Stimulated activated CD4-positive, alpha-beta T cell treated with anti-CD3 and anti-CD28 coated beads, Interleukin-1b, Interleukin-23, amount 100 ng/mL, for 24 hours (primary cell): ENCODE results near the gene RFTN2.
"Not testable (repeated sequence)": the region's sequence is repeated elsewhere in the genome, so short reads cannot be mapped to it uniquely, and the experiment has no call there.

Experiments
- DNase-seq, 4 experiments: peaks; one replicate each; pipeline ENCODE4 v3.0.0-alpha.2; 2020; ENCODE audit warnings: low read depth in 4 of 4, low spot score in 1 of 4

Gene RFTN2

DNA sequence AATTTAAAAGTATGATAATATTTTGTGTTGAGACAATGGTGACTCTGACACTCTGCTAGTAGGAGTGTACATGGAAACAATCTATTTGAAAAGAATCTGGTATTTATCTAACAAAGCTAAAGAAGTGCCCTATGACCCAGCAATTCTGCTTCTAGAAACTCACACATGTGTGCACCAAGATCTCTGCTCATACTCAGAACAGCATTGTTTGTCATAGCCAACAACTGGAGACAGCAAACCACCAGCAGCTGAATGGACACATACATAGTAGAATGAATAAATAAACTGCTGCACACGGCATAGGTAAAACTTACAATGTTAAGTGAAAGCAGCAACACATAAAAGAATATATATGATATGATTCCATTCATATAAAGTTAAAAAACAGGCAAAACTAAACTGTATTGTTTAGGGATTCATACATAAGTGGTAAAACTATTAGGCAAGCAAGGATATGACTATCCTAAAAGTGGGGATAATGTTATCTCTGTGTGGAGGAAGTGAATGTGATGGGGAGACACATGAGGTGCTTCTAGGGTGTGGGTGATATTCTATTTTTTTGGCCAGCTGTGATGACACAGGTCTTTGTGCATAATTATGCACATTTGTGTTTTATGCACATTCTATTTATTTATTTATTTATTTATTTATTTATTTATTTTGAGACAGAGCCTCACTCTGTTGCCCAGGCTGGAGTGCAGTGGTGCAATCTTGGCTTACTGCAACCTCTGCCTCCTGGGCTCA is 71.1 kb downstream of the RFTN2 start:
- DNase-seq, result no peak

DNA sequence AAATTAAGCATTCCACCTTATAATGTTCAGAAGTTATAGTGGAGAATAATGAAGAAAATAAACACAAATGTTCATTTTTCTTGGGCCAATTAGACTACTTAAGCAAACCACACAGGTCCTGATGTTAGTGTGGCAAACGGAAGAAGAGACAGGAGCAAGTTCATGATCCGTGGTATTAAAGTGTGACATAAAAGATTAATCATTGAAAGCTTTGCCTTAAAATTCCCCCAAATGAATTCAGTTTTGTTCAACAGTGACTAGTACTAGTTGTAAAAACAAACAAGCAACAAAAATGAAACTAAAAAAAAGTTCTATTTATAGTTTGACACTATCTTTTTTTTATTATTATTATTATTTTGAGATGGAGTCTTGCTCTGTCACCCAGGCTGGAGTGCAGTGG is 73.7 kb downstream of the RFTN2 start:
- DNase-seq, result no peak

DNA sequence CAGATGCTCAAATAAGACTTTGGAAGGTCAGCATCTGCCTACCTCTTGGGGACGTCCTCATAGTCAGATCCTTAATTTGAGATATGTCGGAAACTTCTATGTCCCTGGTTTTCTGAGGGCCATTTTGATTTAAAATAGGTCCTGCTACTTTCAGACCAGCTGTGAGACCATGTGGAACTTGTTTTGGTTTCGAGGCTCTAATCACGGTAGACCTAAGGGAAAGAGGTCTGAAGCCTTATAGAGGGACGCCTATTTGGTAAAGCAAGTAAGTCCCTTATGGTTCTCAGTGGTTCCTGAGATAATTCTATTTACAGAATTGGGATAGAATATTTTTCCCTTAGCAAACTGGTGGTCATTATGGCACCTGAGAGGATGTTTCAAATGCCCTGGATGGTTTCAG is 75.1 kb downstream of the RFTN2 start:
- DNase-seq, result no peak

DNA sequence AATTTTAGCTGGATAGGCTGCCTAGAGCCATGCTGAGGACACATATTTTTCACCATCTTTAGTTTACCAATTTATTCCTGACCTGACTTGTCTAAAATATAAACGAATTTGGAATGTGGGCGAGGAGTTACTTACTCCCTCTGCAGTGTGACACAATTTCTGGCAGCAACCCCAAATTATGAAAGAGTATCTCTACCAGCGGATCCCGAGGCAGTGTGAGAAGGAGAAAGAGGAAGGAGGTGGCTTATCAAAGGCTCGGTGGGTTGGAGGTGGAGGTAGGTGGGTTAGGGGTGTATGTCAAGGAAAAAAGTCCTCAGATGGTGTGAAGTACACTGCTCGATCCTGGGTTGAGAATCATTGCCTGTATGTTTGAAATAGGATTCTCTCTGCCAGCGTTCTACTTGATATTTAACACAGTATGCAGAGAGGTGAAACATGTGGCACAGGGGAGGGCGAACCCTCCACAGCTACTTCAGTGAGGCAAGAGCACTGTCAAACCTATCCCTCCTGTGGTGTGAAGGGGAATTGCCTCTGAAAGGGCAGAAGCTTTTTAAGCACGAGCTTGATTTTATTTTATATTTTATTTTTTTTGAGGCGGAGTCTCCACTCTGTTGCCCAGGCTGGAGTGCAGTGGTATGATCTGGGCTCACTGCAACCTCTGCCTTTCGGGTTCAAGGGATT is 76.0 kb downstream of the RFTN2 start:
- no peak for DNase-seq

DNA sequence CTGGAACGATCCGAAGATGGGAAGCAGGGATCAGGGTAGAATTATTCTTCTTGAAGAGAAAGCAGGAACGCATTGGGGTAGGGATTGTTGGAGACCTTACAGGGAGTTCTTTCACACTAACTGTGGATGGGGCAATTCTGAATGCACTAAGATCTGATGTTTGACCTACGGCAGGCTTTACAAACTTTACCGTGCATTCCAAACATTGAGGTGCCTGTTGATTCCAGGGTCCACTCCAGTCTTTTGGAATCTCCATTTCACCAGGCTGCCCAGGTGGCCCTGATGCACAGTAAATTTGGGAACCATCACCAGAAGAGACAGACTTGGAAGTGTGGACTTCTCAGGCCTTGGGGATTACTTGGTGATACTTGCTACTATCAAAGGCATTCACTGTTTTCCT is 76.9 kb downstream of the RFTN2 start:
- DNase-seq, result no peak

DNA sequence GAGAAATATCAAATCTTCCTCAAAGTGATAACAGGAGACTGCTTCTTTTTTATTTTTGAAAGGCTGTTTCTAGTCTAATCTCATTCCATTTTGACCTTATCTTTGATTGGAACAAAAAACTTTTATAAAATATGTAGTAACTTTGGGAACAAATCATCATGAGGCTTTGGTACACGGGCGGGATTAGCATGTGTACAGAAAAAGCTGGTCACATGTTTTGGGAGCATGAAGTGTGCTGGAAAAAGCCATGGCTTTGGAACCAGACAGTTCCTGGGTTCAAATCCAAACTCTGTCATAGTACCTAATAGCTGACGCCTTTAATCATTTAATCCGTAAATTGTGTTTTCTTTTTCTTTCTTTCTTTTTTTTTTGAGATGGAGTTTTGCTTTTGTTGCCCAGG is 78.2 kb downstream of the RFTN2 start:
- no peak for DNase-seq

DNA sequence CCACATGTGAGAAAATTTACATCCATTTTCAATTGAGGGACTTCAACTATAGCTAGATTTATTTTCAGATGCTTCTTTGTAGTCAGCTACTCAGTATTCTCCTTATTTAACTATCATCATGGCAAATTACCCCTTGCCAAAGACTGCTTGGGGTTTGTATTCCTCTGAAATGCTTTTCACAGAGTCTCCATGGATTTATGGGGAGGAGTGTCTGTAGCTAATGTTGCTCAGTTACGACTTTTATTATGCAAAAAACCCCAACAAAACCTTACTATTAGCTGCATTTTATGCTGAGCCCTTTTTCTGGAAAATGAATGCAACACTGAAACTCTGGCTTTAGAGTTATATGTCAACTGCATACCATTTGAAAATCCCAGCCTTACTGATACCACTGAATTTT is 78.6 kb downstream of the RFTN2 start:
- no peak for DNase-seq

DNA sequence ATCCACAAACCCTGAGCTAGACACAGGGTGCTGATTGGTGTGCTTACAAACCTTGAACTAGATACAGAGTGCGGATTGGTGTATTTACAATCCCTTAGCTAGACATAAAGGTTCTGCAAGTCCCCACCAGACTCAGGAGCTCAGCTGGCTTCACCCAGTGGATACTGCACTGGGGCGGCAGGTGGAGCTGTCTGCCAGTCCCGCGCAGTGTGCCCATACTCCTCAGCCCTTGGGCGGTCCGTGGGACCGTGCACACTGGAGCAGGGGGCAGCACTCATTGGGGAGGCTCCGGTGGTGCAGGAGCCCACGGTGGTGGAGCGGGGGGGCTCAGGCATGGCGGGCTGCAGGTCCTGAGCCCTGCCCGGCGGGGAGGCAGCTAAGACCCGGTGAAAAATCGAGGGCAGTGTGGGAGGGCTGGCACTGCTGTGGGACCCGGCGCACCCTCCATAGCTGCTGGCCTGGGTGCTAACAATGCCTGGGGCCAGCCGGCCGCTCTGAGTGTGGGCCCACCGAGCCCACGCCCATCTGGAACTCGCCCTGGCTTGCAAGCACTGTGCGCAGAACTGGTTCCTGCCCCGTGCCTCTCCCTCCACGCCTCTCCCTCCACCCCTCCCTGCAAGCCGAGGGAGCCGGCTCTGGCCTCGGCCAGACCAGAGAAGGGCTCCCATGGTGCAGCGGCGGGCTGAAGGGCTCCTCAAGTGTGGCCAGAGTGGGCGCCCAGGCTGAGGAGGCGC is 83.9 kb downstream of the RFTN2 start:
- no peak for DNase-seq

DNA sequence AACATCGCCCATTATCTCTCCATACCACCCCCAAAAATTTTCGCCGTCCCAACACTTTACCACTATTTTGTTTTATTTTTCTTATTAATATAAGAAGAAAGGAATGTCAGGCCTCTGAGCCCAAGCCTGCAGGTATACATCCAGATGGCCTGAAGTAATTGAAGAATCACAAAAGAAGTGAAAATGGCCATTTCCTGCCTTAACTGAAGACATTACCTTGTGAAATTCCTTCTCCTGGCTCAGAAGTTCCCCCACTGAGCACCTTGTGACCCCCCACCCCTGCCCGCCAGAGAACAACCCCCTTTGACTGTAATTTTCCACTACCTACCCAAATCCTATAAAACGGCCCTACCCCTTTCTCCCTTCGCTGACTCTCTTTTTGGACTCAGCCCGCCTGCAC is 88.1 kb downstream of the RFTN2 start:
- not testable (repeated sequence) for DNase-seq

DNA sequence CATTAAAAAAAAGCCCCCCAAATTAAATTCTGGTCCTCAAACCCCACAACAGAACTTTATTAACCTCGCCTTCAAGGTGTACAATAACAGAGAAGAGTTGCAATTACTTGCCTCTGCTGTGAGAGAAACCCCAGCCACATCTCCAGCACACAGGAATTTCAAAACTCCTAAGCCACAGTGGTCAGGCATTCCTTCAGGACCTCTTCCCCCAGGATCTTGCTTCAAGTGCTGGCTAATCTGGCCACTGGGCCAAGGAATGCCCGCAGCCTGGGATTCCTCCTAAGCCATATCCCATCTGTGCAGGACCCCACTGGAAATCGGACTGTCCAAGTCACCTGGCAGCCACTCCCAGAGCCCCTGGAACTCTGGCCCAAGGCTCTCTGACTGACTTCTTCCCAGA is 95.2 kb downstream of the RFTN2 start:
- not testable (repeated sequence) for DNase-seq

DNA sequence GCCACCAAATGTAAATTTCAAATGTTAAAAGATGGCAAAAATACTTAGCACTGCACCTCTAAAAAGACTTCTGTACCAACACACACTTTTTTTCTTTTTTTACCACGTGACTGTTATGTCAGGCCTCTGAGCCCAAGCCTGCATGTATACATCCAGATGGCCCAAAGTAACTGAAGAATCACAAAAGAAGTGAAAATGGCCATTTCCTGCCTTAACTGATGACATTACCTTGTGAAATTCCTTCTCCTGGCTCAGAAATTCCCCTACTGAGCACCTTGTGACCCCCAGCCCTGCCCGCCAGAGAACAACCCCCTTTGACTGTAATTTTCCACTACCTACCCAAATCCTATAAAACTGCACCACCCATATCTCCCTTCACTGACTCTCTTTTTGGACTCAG is 97.1 kb downstream of the RFTN2 start:
- DNase-seq, result not testable (repeated sequence)

DNA sequence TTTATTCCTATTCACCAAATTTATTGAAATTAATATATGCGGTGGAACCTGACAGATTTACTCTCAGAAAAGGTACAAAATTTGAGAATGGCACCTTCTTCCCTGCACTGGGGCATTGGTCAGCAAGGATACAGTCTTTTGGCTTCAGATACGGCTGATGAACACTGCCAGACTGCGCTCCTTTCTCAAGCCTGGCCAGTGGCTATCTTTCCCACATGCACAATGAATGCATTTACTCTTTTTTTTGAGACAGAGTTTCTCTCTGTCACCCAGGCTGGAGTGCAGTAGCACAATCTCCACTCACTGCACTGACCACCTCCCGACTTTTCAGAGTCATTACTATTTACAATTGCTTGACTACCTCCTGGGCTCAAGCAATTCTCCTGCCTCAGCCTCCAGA is 97.9 kb downstream of the RFTN2 start:
- DNase-seq, result no peak

DNA sequence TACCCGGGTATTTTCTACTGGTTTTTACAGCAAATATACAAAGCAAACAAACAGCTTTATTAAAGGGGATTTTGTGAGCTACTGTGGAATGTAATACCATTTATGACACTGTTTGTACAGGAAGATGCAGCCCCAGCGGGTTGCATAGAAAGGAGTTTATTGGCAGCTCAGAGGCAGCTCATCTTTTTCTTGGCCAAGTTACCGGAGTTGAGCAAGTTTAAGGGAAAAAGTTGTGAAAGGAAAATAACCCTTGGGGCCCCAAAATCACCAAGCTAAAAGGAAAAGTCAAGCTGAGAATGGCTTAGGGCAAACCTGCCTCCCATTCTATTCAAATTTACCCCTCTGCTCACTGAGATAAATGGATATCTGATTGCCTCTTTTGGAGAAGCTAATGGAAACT is 98.8 kb downstream of the RFTN2 start:
- DNase-seq, result no peak

DNA sequence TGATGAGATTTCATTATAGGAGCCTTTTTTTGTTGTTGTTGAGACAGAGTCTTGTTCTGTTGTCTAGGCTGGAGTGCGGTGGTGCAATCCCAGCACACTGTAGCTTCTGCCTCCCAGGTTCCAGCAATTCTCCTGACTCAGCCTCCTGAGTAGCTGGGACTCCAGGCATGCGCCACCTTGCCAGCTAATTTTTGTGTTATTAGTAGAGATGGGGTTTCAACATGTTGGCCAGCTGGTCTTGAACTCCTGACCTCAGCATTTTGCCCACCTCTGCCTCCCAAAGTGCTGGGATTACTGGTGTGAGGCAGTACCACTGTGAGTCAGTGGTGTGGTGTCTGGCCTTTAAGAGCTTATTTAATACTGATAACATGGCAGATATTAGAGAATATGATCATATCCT is 99.4 kb downstream of the RFTN2 start:
- DNase-seq, result no peak

DNA sequence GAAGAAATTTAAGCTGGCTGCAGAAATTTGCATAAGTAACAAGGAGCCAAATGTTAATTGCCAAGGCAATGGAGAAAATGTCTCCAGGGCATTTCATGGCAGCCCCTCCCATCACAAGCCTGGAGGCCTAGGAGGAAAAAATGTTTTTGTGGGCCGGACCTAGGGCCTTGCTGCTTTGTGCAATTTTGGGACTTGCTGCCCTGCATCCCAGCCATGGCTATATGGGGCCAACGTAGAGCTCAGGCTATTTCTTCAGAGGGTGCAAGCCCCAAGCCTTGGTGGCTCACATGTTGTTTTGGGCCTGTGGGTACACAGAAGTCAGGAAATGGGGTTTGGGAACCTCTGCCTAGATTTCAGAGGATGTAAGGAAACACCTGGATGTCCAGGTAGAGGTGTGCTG is 101.8 kb downstream of the RFTN2 start:
- no peak for DNase-seq

DNA sequence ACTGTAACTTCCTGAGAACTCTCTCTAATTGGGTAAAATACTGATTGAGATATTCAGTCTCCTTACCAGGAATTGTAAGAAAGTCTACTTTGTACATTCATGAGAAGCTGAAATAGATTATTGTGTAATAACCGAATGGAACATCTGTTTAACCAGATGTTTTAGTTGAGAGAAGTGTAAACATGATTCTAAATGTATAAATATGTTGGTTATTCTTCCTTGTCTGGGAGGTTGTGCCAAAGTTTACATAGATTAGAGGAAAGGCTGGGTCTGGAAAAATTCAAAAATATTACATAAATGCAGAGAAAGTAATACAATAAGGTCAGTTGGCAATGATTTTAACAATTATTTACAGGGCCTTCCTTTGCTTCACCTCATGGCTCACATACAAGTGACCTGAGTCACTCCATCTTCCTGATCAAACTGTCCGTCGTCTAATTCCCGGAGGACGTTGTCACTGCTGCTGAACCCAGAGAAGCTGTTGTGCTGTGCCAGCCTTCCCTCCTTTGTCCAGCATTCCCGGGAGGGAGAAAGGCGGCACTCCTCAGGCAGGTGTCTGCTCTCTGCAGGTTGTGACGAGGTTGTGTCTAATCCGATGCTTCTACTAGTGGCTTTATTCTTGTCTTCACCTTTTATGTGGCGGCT is 103.6 kb downstream of the RFTN2 start:
- no peak for DNase-seq

DNA sequence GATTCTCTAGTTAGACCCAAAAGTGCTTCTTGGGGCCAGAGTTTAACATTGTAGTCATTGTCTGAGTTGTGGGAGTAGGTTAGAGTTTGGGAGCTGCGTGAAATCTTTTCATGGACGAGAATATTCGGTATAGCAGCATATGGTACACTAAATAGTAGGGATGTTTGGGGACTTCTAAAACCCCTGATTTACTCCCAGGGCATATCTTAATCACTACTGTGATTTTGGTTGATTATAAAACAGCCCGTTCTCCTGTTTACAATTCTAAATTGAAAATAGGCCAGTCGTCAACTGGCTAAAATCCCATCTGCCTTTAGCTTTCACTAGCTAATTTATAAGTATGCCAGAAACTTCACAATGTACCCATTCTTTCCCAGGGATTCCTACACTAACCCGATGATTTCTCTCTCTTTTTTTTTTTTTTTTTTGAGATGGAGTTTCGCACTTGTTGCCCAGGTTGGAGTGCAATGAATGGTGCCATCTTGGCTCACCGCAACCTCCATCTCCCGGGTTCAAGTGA is 115.2 kb downstream of the RFTN2 start:
- DNase-seq, result no peak

DNA sequence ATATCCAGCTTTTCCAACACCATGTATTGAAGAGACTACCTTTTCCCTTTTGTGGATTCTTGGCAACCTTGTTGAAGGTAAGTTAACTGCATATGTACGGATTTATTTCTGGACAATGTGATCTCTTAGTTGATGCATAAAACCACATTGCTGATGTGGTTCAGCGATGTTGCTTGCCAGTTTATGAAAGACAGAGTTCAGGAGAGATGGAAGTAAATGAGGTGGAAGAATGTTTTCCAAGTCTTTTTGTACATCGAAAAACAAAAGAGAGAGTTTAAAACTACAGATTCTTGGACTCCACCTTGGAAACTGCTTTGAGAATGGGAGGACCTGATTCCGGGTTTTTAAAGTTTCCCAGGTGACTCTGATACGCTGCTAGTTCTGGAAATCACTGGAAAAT is 115.7 kb downstream of the RFTN2 start:
- DNase-seq, result no peak

DNA sequence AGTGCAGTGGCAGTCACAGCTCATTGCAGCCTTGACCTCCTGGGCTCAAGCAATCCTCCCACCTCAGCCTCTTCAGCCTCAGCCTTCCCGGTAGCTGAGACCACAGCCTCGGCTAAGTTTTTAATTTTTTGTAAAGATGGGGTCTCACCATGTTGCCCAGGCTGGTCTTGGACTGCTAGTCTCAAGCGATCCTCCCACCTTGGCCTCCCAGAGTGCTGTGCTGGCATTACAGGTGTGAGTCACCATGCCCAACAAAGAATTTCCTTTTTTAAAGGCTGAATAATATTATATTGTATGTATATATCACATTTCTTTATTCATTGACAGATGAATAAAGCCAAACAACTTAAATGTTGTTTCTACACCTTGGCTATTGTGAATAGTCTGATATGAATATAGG is 117.0 kb downstream of the RFTN2 start:
- no peak for DNase-seq

DNA sequence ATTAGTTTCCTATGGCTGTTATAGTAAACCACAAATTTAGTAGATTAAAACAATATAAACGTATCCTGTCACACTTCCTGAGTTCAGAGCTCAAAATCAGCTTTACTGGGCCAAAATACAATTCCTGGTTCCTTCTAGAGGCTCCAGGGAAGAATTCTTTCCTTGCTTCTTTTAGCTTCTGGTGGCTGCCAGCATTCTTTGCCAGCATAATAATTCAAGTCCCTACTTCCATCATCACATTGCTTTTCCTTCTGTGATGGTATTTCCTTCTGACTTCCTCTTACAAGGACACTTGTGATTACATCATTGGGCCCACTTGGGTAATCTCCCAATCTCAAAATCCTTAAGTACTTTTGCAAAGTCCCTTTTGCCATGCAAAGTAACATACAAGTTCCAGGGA is 118.9 kb downstream of the RFTN2 start:
- no peak for DNase-seq

DNA sequence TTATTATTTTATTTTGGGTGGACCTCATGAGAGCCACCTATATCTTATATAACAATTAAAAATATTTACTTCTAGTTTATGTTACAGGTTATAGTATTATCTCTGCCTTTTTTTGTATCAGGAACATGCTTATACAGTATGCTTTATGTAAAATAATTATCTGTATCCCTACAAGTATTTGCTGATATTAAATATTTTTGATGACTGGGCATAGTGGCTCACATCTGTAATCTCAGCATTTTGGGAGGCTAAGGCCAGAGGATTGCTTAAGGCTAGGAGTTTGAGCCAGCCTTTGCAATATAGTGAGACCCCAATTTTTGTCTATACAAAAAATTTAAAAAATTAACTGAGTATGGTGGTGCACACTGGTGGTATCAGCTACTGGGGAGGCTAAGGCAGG is 119.9 kb downstream of the RFTN2 start:
- no peak for DNase-seq

DNA sequence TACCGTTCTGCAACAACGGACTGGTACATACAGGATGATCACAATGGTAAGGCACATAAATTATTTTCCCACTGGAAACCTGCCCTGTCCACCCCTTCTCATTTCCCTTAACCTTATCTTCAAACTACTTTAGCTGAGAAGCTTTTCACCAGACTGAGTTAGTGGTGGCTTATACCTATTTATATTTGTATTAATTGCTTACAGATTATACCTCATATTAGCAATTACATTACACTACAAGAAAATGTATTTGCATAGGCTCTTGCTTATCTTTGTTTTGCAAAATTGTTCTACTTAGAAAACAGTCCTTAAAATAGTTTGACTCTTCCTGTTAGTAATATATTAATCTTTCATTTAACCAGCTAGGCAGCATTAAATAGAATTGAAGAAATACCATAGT is 124.1 kb downstream of the RFTN2 start:
- DNase-seq, result not testable (repeated sequence)
